T1000 (cell line): Measurements from ENCODE around the gene GOPC.
"Not testable (repeated sequence)": the region's sequence is repeated elsewhere in the genome, so short reads cannot be mapped to it uniquely, and the experiment has no call there.

Experiments
- DNase-seq: peaks from one replicate; lab custom pipeline; 2025; ENCODE audit warnings: mixed read lengths; lab: John Stamatoyannopoulos, UW

Gene GOPC

DNA sequence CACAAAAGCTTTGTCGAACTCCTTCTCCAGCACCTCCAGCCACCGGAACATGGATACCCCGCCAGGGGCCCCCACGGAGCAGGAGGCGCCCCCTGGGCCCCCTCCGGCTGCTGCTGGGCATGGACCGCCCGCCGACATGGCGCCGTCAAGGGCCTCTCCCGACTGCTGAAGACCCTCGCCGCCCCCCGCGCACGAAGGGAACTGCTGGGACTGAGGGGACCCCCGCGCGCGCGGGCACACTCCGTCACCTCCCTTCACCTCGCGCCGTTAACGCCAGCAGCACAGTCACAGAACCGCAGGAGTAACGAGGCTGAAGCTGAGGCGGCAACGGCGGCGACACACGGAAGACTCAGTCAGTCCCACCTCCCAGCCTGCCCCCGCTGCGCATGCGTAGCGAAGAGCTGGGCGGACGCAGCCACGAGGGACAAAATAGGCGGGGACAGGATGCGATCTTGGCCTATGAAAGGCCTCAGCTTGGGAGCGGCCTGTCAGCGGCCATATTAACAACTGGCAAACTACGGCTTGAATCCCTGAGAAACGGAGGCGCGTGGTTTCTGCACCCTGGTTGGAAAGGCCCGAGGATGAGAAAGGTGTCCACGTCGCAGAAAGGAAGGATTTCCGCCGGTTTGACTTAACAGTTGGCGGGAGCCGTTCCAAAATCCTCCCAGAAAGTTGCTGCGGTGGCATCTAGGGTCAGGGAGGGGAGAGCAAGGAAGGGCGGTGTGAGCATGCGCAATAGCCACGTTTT lies at the start of gene GOPC:
GOPC (minus strand) TSS at position 361 of the 748 bp plus-strand sequence; CDS start at position 138, 223 bp downstream.
- DNase-seq: peak; percentile 93

DNA sequence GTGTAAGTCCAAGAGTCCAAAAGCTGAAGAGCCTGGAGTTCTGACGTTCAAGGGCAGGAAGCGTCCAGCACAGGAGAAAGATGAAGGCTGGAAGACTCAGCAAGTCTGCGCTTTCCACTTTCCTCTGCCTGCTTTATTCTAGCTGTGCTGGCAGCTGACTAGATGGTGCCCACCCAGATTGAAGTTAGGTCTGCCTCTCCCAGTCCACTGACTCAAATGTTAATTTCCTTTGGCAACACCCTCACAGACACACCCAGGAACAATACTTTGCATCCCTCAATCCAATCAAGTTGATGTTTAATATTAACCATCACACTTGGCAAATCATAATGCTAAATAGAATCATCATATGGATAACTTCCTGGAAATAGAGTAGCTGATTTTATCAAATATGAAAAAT lies 49.7 kb upstream of the GOPC start:
- DNase-seq: not testable (repeated sequence)

DNA sequence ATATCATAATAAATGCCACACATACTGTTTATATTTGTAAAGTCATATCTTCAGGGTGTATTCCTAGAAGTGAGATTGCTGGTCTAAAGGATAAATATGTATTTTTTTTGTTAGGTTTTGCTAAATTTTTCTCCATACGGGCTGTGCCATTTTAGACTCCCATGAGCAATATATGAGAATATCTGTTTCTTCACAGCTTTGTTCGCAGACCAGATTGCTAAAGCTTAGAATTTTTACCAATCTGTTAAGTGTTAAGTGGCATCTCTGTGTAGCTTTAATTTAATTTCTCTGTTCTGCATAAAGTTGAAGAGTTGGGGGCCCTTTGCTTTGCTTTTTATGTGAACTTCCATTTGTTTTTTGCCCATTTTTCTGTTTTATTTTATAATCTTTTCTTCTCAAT lies 40.7 kb upstream of the GOPC start:
- no peak for DNase-seq

DNA sequence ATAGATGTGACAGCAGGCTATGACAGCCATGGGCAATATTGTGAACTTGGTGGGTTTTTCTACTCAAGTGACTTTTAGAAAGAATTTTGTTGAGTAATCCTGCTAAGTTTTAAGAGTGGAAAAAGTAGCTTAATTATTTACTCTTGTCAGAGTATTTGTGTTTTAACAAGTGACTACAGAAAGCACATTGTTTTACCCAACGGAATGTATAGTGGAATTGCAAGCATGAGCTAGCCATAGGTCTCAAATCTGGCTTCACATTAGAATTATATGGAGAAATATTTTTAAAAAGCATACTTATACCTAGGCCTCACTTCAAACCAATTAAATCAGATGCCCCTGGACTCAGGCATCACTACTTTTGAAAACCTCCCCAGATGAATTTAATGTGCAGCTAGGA lies 35.5 kb upstream of the GOPC start:
- no peak for DNase-seq

DNA sequence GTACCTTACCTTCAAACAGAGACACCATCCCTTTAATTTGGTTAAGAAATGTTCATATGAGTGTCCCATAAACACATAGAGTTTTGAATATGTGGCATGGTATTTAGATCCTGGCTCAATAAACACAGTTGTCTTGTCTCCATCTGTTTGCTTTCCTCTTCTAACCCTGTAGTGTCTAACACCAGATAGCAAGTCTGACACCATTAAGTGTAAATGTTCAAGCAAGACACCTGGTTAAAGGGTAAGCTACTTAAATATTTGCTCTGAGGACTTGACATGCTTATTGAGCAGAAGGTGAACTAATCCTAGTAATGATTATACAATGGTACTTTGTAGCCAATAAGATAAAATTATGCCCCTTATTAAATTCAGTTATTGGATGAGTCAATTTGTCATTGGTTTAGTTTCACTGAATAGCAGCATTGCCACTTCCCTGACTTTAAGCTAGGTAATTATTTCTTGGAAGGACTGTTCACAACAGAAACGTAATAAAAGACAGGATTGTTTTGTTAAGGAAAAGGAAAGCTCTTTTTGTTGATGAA lies 26.9 kb upstream of the GOPC start:
- no peak for DNase-seq

DNA sequence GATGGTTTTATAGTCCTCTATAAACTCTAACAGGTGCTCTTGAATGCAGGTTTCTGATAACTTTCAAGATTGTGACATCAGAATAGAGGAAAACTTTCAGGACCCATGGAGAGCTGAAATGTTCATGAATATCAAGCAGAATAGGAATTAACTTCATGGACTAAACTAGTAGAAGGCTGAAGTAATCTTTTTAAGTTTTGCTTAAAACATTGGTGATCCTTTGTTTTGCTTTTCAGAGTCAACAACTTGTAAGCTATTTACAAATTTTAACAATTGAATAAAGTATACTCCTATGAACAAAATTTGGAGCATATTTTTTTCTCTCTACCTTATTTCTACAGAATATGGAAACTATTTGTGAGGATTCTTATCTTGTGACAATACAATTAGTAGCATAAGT lies 25.2 kb upstream of the GOPC start:
- no peak for DNase-seq

DNA sequence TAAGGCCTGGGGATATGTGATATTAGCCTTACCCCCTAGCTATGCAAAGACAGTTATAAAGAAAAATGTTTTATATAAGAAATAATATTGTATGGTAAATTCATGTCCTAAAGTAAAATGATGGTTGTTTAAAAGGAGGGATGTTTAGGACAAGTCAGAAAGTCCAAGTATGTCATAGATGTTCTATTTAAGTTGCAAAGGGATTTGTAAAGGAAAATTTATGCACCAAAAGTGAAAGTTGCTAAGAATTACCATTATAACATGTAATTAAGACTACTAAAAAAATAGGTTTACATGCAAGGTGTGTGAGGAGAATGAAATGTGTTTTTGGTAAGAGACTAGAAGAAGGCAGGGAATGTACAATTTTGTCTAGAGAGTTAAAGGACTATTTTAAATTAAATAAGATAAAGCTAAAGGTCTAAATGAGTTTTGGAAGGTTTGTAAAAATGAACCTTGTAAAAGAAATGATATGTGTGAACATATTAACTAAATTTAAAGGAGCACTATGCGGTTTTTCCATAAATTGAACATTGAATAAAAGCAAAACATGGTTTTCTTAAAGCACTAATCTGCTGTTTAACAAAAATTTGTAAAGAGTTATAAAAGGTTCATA lies 22.7 kb upstream of the GOPC start:
- no peak for DNase-seq

DNA sequence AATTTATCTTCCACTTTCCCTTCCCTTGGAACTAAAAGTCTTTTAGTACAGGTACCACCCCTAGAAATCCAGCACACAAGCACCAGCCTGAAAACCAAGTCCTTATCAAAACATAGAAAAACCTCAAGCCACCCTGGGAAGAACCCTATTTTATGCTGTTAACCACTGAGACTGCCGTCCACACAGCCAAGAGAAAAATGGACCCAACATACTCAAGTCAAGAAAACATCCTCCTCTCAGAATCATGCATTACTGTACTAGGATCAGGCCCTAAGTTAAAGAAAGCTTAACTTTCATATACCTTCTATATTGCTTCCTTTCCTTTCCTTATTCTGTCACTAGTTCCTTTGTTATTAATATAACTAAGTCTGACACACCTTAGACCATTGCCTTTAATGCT lies 16.9 kb upstream of the GOPC start:
- DNase-seq: no peak

DNA sequence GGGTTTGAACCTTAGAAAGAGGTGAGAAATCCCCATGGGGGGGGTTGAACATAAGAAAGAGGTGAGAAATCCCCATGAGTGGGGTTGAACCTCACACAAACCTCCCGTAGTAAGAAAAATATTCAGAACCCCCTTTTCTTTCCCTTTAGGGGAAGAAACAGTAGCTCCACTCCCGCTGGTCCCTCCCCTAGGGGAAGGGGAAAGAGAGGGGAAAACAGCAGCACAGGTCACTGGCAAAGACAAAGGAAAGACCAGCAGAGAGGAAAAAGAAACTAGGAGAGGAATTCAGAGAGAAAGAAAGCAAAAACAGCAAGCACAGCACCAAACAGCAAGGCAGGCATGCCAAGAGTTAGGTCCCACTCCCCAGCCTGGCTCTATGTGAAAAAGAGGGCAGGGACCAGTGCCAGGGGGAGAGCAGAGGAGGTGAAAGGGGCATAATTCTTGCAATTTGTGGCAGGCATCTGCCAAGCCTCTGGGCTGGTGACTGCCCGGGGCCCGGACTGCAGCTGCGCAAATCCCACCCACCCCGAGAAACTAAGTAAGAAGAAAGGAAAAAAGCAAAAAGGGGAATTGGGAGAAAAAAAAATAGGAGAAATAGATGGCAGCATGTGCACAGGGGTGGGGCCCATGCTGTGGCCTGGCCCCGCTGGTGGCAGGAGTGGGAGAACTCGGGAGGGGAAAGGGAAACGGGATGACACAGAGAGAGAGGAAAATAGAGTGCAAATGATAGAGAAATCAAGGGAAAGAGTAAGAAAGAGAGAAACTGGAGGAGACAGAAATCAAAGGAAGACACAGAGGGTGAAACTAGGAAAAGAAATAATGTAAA lies 15.1 kb upstream of the GOPC start:
- no peak for DNase-seq

DNA sequence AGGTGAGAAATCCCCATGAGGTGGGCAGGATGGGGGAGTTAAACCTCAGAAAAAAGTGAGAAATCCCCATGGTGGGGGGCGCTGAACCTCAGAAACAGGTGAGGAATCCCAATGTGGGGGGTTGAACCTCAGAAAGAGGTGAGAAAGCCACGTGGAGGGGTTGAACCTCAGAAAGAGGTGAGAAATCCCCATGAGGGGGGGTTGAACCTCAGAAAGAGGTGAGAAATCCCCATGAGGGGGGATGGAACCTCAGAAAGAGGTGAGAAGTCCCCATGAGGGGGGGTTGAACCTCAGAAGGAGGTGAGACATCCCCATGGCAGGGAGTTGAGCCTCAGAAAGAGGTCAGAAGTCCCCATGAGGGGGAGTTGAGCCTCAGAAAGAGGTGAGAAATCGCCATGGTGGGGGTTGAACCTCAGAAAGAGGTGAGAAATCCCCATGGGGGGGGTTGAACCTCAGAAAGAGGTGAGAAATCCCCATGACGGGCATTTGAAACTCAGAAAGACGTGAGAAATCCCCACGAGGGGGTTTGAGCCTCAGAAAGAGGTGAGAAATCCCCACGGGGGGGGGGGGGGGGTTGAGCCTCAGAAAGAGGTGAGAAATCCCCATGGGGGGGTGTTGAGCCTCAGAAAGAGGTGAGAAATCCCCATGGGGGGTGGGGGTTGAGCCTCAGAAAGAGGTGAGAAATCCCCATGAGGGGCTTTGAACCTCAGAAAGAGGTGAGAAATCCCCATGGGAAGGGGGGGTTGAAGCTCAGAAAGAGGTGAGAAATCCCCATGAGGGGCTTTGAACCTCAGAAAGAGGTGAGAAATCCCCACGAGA lies 14.3 kb upstream of the GOPC start:
- DNase-seq: no peak

DNA sequence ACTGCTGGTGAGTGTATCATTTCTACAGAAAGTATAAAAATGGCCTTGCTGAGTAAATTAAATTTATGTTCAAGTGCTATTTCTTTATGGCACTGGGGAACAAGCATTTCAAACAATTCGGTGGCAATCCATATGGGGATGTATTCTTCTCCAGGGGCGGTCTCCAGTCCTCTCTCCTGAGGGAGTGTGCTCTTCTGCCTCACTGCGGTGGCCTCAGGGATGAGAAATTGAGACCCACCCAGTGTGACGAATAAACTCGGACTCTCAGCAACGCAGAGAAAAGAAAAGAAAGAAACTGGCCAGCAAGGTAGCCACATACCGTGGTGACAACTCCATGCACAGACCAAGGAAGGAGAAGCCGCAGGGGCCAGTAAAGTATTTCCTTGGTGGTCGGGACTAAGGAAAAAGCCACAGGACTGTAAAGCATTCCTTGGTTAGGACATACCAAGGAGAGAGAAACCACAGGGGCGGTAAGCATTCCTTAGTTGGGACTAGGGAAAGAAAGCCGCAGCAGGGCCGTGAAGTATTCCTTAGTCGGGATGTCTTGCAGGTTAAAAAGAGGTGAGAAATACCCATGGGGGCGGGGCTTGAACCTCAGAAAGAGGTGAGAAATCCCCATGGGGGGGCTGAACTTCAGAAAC lies 13.6 kb upstream of the GOPC start:
- DNase-seq: no peak

DNA sequence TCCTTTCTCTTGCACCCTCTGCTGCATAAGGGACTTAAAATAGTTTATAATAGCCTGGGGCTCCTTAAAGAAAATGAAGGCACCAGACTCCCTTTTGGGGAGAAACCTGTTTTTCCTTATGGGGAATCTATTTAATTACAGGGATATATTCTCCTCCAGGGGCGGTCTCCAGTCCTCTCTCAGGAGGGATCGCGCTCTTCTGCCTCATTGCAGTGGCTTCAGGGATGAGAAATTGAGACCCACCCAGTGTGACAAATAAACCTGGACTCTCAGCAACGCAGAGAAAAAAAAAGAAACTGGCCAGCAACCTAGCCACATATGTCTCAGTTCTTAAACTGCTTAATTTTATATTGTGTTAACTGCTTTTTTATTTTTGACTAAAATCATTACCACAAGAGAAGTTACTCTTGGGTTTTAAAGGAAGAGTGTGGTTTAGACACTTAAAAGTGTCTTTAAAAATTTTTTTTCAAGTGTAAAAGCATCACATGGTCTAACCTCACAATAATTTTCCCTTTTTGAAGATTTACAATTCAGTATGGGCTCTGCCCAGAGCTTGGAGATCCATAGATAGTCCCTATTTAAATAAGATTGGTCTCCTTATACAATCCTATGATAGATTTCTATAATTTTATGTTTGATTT lies 11.7 kb upstream of the GOPC start:
- no peak for DNase-seq

DNA sequence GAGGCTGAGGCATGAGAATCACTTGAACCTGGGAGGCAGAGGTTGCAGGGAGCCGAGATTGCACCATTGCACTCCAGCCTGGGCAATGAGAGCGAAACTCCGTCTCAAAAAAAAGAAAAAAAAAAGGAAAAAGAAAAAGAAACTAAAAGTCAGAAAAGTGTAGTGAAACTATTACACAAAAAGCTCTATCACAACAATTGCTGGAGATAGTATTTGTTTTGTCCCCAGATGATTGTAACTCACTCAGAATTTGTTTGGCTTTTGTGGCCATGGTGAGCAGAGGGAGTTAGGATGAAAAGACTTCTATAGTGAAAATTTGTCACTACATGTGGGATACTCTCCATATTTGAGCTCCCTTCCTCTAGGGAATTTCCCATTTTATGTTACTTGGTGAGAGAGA lies 5.2 kb upstream of the GOPC start:
- DNase-seq: no peak

DNA sequence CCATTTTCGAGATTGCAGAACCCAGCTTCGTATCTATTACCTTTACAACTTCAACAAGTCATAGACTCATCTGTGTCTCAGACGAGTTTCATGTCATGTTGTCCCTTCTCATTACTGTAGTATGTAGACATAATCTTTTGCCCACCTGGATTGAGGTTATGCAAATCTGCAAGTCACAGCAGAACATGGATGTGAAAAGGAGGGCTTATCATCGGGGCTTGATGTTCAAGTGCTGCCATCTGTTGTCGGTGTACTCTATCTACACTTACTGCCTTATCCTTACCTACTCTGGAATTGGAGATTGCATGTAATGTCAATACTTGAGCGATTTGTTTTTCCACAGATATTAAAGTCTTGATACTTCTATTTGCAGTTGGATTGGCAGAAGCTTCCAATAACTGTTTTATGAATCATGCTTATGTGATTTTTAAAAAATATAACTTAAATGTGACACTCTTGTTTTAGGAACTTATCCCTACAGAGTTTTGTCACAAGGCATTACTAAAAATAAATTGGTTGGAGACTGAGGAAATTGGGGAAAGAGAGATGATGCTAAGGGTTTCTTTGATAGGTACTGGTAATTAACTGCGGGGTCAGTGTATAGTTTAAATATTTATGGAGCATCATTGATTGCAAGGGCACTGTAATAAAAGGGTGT lies 3.0 kb upstream of the GOPC start:
- no peak for DNase-seq

DNA sequence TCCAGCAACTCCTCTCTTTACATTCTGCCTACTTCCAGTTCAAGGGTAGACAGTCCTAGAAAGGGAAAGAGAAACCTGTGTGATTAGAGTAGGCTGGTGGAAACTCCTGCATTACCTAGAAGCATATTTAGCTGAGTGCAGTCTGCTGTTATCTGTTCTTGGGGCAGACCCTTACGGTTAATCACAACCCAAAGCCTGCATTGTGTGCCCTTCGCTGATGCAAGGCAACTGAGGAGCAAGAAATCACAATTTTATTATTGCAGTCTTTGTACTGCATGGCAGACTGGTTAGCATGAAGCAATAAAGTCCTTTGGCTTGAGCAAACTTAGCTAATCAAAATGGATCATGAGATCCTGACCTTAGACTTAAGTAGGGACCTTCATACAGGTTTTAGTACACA lies 1.5 kb upstream of the GOPC start:
- no peak for DNase-seq

DNA sequence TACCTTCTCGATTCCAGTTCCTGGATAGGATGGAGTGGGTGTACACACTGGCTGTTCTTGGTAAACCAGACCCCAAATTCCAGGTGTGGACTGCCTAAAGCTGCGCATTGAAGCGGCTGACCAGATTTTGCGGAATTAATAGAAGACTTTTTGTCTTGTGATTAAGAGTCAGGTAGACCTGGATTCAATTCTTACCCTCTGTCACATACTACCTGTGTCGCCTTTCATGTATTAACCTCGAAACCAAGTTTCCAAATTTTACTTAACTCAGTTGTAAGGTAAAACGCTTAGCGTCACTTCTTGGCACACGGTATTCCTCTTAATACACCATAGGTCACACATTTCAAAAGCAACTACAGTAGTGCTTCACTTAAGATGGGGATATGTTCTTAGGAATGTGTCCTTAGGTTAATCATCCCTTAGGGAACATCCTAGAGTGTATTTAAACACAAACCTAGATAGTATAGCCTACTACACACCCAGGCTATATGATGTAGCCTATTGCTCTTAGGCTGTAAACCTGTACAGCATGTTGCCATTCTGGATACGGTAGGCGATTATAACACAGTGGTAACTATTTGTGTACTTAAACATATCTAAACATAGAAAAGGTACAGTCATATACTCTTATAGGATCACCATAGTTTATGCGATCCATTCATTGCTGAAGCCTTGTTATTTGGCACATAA lies 733 bp upstream of the GOPC start:
- DNase-seq: no peak

DNA sequence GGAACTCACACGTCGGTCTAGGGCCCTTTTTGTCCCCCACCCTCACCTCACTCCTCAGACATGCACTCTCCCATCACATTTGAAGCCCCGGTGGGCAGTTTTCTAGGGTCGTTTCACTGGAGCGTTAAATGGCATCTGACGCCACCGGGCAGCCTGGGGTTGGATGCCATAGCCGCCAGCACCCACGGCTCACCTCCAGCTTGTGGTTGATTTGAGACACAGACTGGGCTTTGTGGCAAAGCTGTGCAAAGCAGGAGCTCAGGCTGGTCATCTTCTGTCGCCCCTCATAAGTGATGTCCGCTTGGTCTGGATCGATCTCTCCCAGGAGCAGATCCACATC lies 530 bp downstream of the GOPC start:
- no peak for DNase-seq

DNA sequence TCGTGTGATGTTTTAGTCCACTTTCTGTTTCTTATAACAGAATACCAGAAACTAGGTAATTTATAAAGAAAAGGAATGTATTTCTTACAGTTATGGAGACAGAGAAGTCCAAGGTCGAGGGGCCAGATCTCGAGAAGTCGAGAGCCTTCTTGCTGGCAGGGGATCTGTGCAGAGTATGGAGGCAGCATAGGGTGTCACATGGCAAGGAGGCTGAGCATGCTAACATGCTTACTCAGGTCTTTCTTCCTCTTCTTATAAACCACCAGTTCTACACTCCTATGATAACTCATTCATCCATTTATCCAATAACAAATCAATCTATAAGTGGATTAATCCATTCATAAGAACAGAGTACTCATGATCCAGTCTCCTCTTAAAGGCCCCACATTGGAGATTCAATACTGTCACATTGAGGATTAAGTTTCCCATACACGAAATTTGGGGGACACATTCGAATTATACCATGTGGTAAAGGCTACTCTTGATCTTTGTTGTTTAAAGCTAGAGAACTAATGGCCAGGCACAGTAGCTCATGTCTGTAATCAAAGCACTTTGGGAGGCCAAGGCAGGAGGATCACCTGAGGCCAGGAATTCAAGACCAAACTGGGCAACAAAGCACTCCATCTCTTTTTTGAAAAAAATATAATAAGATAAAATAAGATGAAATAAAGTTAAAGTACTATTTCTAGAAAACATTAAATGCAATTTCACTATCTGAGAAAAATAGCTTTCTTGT lies 2.1 kb downstream of the GOPC start:
- DNase-seq: no peak

DNA sequence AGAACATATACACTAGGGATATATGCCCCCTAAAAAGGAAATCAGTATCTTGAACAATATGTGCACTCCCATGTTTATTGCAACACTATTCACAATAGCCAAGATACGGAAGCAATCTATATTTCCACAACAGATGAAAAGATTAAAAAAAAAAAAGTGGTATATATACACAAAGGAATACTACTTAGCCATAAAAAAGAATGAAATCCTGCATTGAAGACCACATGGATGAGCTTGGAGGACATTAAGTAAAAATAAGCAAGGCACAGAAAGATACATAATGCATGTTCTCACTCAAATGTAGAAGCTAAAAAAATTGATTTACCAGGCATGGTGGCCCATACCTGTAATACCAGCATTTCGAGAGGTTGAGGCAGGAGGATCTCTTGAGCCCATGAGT lies 4.6 kb downstream of the GOPC start:
- no peak for DNase-seq
